Measurements from ENCODE around the gene C16orf96.

C16orf96 gene

DNA sequence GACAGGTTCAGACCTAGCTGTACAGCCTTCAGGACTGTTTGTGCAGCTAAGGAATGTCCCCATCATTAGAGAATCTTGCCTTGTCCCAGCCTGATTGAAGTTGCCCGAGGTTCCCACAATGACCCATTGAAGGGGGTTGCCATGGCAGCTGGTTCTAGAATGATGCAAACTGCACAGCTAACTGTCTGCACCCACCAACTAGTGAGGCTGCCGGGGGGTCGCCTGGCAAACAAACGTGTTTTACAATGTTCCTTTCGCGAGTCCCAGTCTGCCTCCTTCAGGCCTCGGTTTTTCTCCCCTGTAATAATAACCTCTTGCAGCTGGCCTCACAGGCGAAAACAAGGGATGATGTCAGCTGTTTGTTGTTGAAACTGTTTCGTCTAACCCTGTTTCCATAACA is 5.5 kb downstream of the C16orf96 start:
- no peak overlapping the region for H3K56ac ChIP-seq (ENCODE audit: low read length)
- no peaks in the 10 kb centered on the region for H3K4me1 ChIP-seq (ENCODE audit: control insufficient read depth, low read depth, low read length)
- H3K4me2 ChIP-seq (ENCODE audit: low read length), result no peak overlapping the region
- no peaks in the 10 kb centered on the region for H3K79me1 ChIP-seq (ENCODE audit: low read length)
- no peak overlapping the region for H2BK15ac ChIP-seq (replicated peaks; ENCODE audit: low read depth)
- H4K5ac ChIP-seq (ENCODE audit: low read length), result no peak overlapping the region
- H3K27ac ChIP-seq (ENCODE audit: low read depth, low read length), result no peak overlapping the region
- no peak overlapping the region for H3K9ac ChIP-seq (ENCODE audit: low read length)
- WGBS (ENCODE audit: extremely low coverage, insufficient coverage, low lambda C conversion rate), result no CpG with 5 or more reads among the region's 9 CpGs
- H3K18ac ChIP-seq (ENCODE audit: low read length), result no peak overlapping the region
- no peaks in the 10 kb centered on the region for H3K79me2 ChIP-seq (ENCODE audit: control insufficient read depth, insufficient read depth, low read length)
- no peak overlapping the region for H3K4me3 ChIP-seq (ENCODE audit: low read length)
- H2BK120ac ChIP-seq (ENCODE audit: low read depth, low read length), result no peak overlapping the region
- H4K8ac ChIP-seq (ENCODE audit: low read depth, low read length), result no peak overlapping the region
- H3K23ac ChIP-seq (ENCODE audit: low read length), result no peak overlapping the region
- no peak for DNase-seq
- no peaks in the 10 kb centered on the region for H3K27me3 ChIP-seq (ENCODE audit: insufficient read depth, low read length, poor library complexity)
- H3K4ac ChIP-seq (ENCODE audit: low read depth, low read length), result no peak overlapping the region
- no peak overlapping the region for H2AK5ac ChIP-seq (ENCODE audit: low read length)
- no peaks in the 10 kb centered on the region for H3K36me3 ChIP-seq (ENCODE audit: control insufficient read depth, insufficient read depth, low read length)
- no peak overlapping the region for H2BK5ac ChIP-seq (ENCODE audit: low read length)

DNA sequence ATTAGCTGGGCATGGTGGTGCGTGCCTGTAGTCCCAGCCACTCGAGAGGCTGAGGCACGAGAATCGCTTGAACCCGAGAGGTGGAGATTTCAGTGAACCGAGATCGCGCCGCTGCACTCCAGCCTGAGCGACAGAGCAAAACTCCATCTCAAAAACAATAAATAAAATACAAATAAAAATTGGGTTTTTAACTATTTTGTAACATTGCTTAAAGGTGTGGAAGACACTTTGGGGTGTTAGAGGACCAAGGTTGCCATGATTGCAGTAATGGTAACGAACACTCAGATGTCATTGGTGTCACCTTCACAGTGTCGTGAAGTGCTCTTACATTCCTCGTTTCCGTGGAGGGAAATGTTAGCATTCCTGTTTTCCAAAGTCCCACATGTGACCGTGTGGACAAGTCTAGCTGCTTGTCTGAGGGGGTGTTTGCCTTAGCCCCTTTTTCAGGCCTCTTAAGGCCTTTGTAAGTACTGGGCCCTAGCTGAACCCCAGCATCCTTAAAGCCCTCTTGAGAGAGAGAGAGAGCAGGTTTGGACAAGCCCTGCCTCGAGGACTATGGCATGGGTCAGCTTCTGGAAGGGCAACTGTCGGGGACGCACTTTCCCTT is 8.6 kb downstream of the C16orf96 start:
- peak; percentile 28 for DNase-seq
- H2BK5ac ChIP-seq (ENCODE audit: low read length), result no peak overlapping the region
- H3K79me2 ChIP-seq (ENCODE audit: control insufficient read depth, insufficient read depth, low read length), result no peaks in the 10 kb centered on the region
- no peak overlapping the region for H2BK15ac ChIP-seq (replicated peaks; ENCODE audit: low read depth)
- H4K5ac ChIP-seq (ENCODE audit: low read length), result no peak overlapping the region
- no peak overlapping the region for H3K23ac ChIP-seq (ENCODE audit: low read length)
- no peaks in the 10 kb centered on the region for H3K27me3 ChIP-seq (ENCODE audit: insufficient read depth, low read length, poor library complexity)
- no peak overlapping the region for H3K9ac ChIP-seq (ENCODE audit: low read length)
- no CpG with 5 or more reads among the region's 18 CpGs for WGBS (ENCODE audit: extremely low coverage, insufficient coverage, low lambda C conversion rate)
- H3K4me3 ChIP-seq (ENCODE audit: low read length), result no peak overlapping the region
- no peak overlapping the region for H3K4me2 ChIP-seq (ENCODE audit: low read length)
- no peak overlapping the region for H3K4ac ChIP-seq (ENCODE audit: low read depth, low read length)
- no peak overlapping the region for H2AK5ac ChIP-seq (ENCODE audit: low read length)
- no peak overlapping the region for H2BK120ac ChIP-seq (ENCODE audit: low read depth, low read length)
- H3K18ac ChIP-seq (ENCODE audit: low read length), result no peak overlapping the region
- H3K56ac ChIP-seq (ENCODE audit: low read length), result no peak overlapping the region
- no peaks in the 10 kb centered on the region for H3K4me1 ChIP-seq (ENCODE audit: control insufficient read depth, low read depth, low read length)
- H3K27ac ChIP-seq (ENCODE audit: low read depth, low read length), result no peak overlapping the region
- no peaks in the 10 kb centered on the region for H3K36me3 ChIP-seq (ENCODE audit: control insufficient read depth, insufficient read depth, low read length)
- no peak overlapping the region for H4K8ac ChIP-seq (ENCODE audit: low read depth, low read length)
- H3K79me1 ChIP-seq (ENCODE audit: low read length), result no peaks in the 10 kb centered on the region

DNA sequence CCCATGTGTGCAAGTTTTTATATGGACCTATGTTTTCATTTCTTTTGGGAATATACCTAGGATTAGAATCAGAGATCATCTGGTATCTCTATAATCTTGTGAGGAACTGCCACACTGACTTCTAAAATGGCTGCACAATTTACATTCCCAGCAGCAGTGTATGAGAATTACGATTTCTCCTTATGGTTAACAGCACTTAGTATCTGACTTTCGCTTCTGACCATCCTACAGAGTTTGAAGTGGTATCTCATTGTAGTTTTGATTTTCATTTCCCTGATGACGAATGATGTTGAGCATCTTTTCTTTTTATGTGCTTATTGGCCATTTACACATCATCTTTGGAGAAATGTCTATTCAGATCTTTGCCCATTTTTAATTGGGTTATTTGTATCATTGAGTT is 10.0 kb downstream of the C16orf96 start:
- no peak overlapping the region for H2BK15ac ChIP-seq (replicated peaks; ENCODE audit: low read depth)
- no peak overlapping the region for H2BK5ac ChIP-seq (ENCODE audit: low read length)
- no peak overlapping the region for H3K56ac ChIP-seq (ENCODE audit: low read length)
- H3K27ac ChIP-seq (ENCODE audit: low read depth, low read length), result no peak overlapping the region
- H3K18ac ChIP-seq (ENCODE audit: low read length), result no peak overlapping the region
- no peaks in the 10 kb centered on the region for H3K4me1 ChIP-seq (ENCODE audit: control insufficient read depth, low read depth, low read length)
- DNase-seq, result no peak
- no peaks in the 10 kb centered on the region for H3K79me1 ChIP-seq (ENCODE audit: low read length)
- no peak overlapping the region for H3K23ac ChIP-seq (ENCODE audit: low read length)
- H3K36me3 ChIP-seq (ENCODE audit: control insufficient read depth, insufficient read depth, low read length), result no peaks in the 10 kb centered on the region
- no peak overlapping the region for H2BK120ac ChIP-seq (ENCODE audit: low read depth, low read length)
- no peaks in the 10 kb centered on the region for H3K27me3 ChIP-seq (ENCODE audit: insufficient read depth, low read length, poor library complexity)
- WGBS (ENCODE audit: extremely low coverage, insufficient coverage, low lambda C conversion rate), result no CpG with 5 or more reads among the region's 3 CpGs
- H3K4me2 ChIP-seq (ENCODE audit: low read length), result no peak overlapping the region
- H4K5ac ChIP-seq (ENCODE audit: low read length), result no peak overlapping the region
- no peak overlapping the region for H4K8ac ChIP-seq (ENCODE audit: low read depth, low read length)
- H2AK5ac ChIP-seq (ENCODE audit: low read length), result no peak overlapping the region
- H3K4ac ChIP-seq (ENCODE audit: low read depth, low read length), result no peak overlapping the region
- no peak overlapping the region for H3K4me3 ChIP-seq (ENCODE audit: low read length)
- H3K79me2 ChIP-seq (ENCODE audit: control insufficient read depth, insufficient read depth, low read length), result no peaks in the 10 kb centered on the region
- H3K9ac ChIP-seq (ENCODE audit: low read length), result no peak overlapping the region

DNA sequence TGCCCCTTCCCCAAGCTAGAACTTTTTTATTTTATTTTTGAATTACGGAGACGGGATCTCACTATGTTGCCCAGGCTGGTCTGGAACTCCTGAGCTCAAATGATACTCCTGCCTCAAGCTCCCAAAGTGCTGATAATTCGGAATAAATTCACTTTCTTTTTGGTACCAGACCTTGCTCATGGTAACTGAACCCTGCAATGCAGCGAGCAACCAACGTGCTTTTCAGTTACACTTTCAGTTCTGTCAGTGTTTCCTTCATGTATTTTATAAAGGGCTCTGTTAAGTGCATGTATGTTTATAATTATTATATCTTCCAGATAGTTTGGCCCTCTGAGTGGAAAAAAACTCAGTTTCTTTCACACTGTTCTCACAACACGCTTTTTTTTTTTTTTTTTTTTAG is 13.9 kb downstream of the C16orf96 start:
- H3K4ac ChIP-seq (ENCODE audit: low read depth, low read length), result no peak overlapping the region
- no peak overlapping the region for H4K8ac ChIP-seq (ENCODE audit: low read depth, low read length)
- H3K79me1 ChIP-seq (ENCODE audit: low read length), result no peaks in the 10 kb centered on the region
- no peak overlapping the region for H2BK15ac ChIP-seq (replicated peaks; ENCODE audit: low read depth)
- no peak overlapping the region for H3K56ac ChIP-seq (ENCODE audit: low read length)
- H3K4me3 ChIP-seq (ENCODE audit: low read length), result no peak overlapping the region
- no peak overlapping the region for H3K27ac ChIP-seq (ENCODE audit: low read depth, low read length)
- no peaks in the 10 kb centered on the region for H3K27me3 ChIP-seq (ENCODE audit: insufficient read depth, low read length, poor library complexity)
- no CpG with 5 or more reads among the region's 6 CpGs for WGBS (ENCODE audit: extremely low coverage, insufficient coverage, low lambda C conversion rate)
- H2BK5ac ChIP-seq (ENCODE audit: low read length), result no peak overlapping the region
- H3K4me2 ChIP-seq (ENCODE audit: low read length), result no peak overlapping the region
- H4K5ac ChIP-seq (ENCODE audit: low read length), result no peak overlapping the region
- no peaks in the 10 kb centered on the region for H3K36me3 ChIP-seq (ENCODE audit: control insufficient read depth, insufficient read depth, low read length)
- DNase-seq, result no peak
- H3K18ac ChIP-seq (ENCODE audit: low read length), result no peak overlapping the region
- H3K79me2 ChIP-seq (ENCODE audit: control insufficient read depth, insufficient read depth, low read length), result no peaks in the 10 kb centered on the region
- H2BK120ac ChIP-seq (ENCODE audit: low read depth, low read length), result no peak overlapping the region
- H2AK5ac ChIP-seq (ENCODE audit: low read length), result no peak overlapping the region
- no peak overlapping the region for H3K23ac ChIP-seq (ENCODE audit: low read length)
- no peaks in the 10 kb centered on the region for H3K4me1 ChIP-seq (ENCODE audit: control insufficient read depth, low read depth, low read length)
- no peak overlapping the region for H3K9ac ChIP-seq (ENCODE audit: low read length)

DNA sequence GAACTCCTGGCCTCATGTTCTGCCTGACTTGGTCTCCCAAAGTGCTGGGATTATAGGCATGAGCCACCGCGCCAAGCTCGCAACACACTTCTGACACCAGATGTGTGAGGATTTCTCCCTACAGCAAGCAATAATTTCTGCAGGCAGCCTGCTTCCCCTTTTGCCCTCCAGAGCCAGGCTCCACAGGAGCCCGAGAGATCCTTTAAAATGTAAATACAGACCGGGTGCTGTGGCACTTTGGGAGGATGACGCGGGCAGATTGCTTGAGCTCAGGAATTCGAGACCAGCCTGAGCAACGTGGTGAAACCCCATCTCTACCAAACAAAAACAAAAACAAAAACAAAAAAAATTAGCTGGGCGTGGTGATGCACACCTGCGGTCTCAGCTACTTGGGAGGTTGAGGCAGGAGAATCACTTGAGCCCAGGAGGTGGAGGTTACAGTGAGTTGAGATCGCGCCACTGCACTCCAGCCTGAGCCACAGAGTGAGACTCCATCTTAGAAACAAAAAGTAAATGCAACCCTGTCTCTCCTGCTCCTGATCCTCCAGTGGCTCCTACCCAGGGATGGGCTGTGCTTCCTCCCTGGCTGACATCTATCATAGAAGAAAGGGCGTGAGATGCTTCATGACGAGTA is 14.7 kb downstream of the C16orf96 start:
- no peak overlapping the region for H3K23ac ChIP-seq (ENCODE audit: low read length)
- peak; percentile 91 for DNase-seq
- WGBS (ENCODE audit: extremely low coverage, insufficient coverage, low lambda C conversion rate), result no CpG with 5 or more reads among the region's 15 CpGs

DNA sequence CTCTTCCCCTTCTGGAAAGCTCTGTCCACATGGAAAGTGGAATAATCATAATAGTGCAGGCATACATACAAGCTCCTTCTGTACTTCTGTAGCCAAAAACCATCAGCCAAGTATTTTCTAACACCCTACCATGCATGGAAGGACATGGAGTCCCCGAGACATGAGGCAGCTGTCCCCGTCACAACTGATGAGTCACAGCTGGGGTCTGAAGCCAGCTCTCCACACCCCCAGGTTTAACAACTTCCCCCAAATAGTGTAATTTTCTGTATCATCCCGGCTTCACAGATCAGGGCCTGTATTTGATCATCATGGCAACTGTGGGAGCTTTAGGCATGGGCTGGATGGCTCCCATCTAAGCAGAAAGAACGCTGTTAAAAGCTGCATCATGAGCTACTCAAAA is 16.6 kb downstream of the C16orf96 start:
- H2AK5ac ChIP-seq (ENCODE audit: low read length), result no peak overlapping the region
- no peak overlapping the region for H3K4ac ChIP-seq (ENCODE audit: low read depth, low read length)
- no peak overlapping the region for H2BK15ac ChIP-seq (replicated peaks; ENCODE audit: low read depth)
- H2BK120ac ChIP-seq (ENCODE audit: low read depth, low read length), result no peak overlapping the region
- H4K5ac ChIP-seq (ENCODE audit: low read length), result no peak overlapping the region
- WGBS (ENCODE audit: extremely low coverage, insufficient coverage, low lambda C conversion rate), result no CpG with 5 or more reads among the region's 4 CpGs
- H3K27me3 ChIP-seq (ENCODE audit: insufficient read depth, low read length, poor library complexity), result no peaks in the 10 kb centered on the region
- no peaks in the 10 kb centered on the region for H3K79me1 ChIP-seq (ENCODE audit: low read length)
- H3K18ac ChIP-seq (ENCODE audit: low read length), result no peak overlapping the region
- no peak overlapping the region for H3K27ac ChIP-seq (ENCODE audit: low read depth, low read length)
- no peak overlapping the region for H4K8ac ChIP-seq (ENCODE audit: low read depth, low read length)
- no peak overlapping the region for H2BK5ac ChIP-seq (ENCODE audit: low read length)
- H3K23ac ChIP-seq (ENCODE audit: low read length), result no peak overlapping the region
- no peaks in the 10 kb centered on the region for H3K79me2 ChIP-seq (ENCODE audit: control insufficient read depth, insufficient read depth, low read length)
- no peak overlapping the region for H3K56ac ChIP-seq (ENCODE audit: low read length)
- DNase-seq, result no peak
- H3K9ac ChIP-seq (ENCODE audit: low read length), result no peak overlapping the region
- no peaks in the 10 kb centered on the region for H3K36me3 ChIP-seq (ENCODE audit: control insufficient read depth, insufficient read depth, low read length)
- H3K4me1 ChIP-seq (ENCODE audit: control insufficient read depth, low read depth, low read length), result no peaks in the 10 kb centered on the region
- H3K4me3 ChIP-seq (ENCODE audit: low read length), result no peak overlapping the region
- H3K4me2 ChIP-seq (ENCODE audit: low read length), result no peak overlapping the region

More for the DNA sequence above, 14.7 kb downstream of the C16orf96 start:
- peak overlapping the region; percentile 30 for H3K56ac ChIP-seq (ENCODE audit: low read length)
- H2BK5ac ChIP-seq (ENCODE audit: low read length), result no peak overlapping the region
- no peak overlapping the region for H2AK5ac ChIP-seq (ENCODE audit: low read length)
- no peaks in the 10 kb centered on the region for H3K27me3 ChIP-seq (ENCODE audit: insufficient read depth, low read length, poor library complexity)
- no peak overlapping the region for H4K8ac ChIP-seq (ENCODE audit: low read depth, low read length)
- H3K79me2 ChIP-seq (ENCODE audit: control insufficient read depth, insufficient read depth, low read length), result no peaks in the 10 kb centered on the region
- no peak overlapping the region for H3K27ac ChIP-seq (ENCODE audit: low read depth, low read length)
- H3K4ac ChIP-seq (ENCODE audit: low read depth, low read length), result no peak overlapping the region
- no peaks in the 10 kb centered on the region for H3K79me1 ChIP-seq (ENCODE audit: low read length)
- H4K5ac ChIP-seq (ENCODE audit: low read length), result no peak overlapping the region
- no peaks in the 10 kb centered on the region for H3K36me3 ChIP-seq (ENCODE audit: control insufficient read depth, insufficient read depth, low read length)
- H3K4me2 ChIP-seq (ENCODE audit: low read length), result no peak overlapping the region
- no peak overlapping the region for H3K9ac ChIP-seq (ENCODE audit: low read length)
- H3K4me1 ChIP-seq (ENCODE audit: control insufficient read depth, low read depth, low read length), result no peaks in the 10 kb centered on the region
- H2BK120ac ChIP-seq (ENCODE audit: low read depth, low read length), result no peak overlapping the region
- H3K18ac ChIP-seq (ENCODE audit: low read length), result no peak overlapping the region
- no peak overlapping the region for H3K4me3 ChIP-seq (ENCODE audit: low read length)
- no peak overlapping the region for H2BK15ac ChIP-seq (replicated peaks; ENCODE audit: low read depth)
